Smooth muscle cell (in vitro differentiated cells): ENCODE results near the gene NCAPG2. TPM values are rescaled to one million over a fixed set of nuclear protein-coding genes. Genes with fewer than 3 reads are reported as not detected.
"Not testable (repeated sequence)": the region's sequence is repeated elsewhere in the genome, so short reads cannot be mapped to it uniquely, and the experiment has no call there.

Experiments
- DNase-seq: peaks from one replicate; lab custom pipeline; 2025; ENCODE audit not compliant: unreplicated experiment; lab: John Stamatoyannopoulos, UW
- H2AFZ ChIP-seq: fragments of 200-600 bp; sonication (generic); 2 replicates; pipeline ENCODE4 v1.6.0; 2016; ENCODE audit warnings: antibody characterized with exemption, low read depth, mild to moderate bottlenecking
- H3F3A ChIP-seq: fragments of 200-600 bp; sonication (generic); 2 replicates; pipeline ENCODE4 v1.6.0; 2017; ENCODE audit warnings: antibody characterized with exemption, low read depth
- H3K27ac ChIP-seq: fragments of 200-600 bp; sonication (generic); 2 replicates; pipeline ENCODE4 v1.5.1; 2016; ENCODE audit warnings: low read depth, mild to moderate bottlenecking
- H3K27me3 ChIP-seq: fragments of 200-600 bp; sonication (generic); 2 replicates; pipeline ENCODE4 v1.6.1; 2016; ENCODE audit warnings: low read depth, mild to moderate bottlenecking
- H3K36me3 ChIP-seq: fragments of 200-600 bp; sonication (generic); 2 replicates; pipeline ENCODE4 v1.5.1; 2016; ENCODE audit warnings: low read depth
- H3K4me1 ChIP-seq: fragments of 200-600 bp; sonication (generic); 2 replicates; pipeline ENCODE4 v1.5.1; 2016; ENCODE audit warnings: low read depth
- H3K4me2 ChIP-seq: fragments of 200-600 bp; sonication (generic); 2 replicates; pipeline ENCODE4 v1.6.0; 2016; ENCODE audit warnings: mild to moderate bottlenecking
- H3K4me3 ChIP-seq: fragments of 200-600 bp; sonication (generic); 2 replicates; pipeline ENCODE4 v1.5.1; 2016; ENCODE audit warnings: mild to moderate bottlenecking
- H3K79me2 ChIP-seq: fragments of 200-600 bp; sonication (generic); 2 replicates; pipeline ENCODE4 v1.6.0; 2016; ENCODE audit warnings: low read depth, mild to moderate bottlenecking
- H3K9ac ChIP-seq: fragments of 200-600 bp; sonication (generic); 2 replicates; pipeline ENCODE4 v1.6.0; 2016; ENCODE audit warnings: low read depth
- H3K9me3 ChIP-seq: fragments of 200-600 bp; sonication (generic); replicated peaks from 2 replicates; pipeline ENCODE4 v1.5.1; 2016; ENCODE audit warnings: low read depth
- H4K20me1 ChIP-seq: fragments of 200-600 bp; sonication (generic); 2 replicates; pipeline ENCODE4 v1.6.0; 2016; ENCODE audit warnings: low read depth
- CTCF ChIP-seq: fragments of 200-600 bp; sonication (generic); IDR thresholded peaks from 2 replicates; pipeline ENCODE4 v1.5.1; 2017; ENCODE audit warnings: borderline replicate concordance, mild to moderate bottlenecking, antibody characterized with exemption; ENCODE audit not compliant: insufficient read depth, poor library complexity, severe bottlenecking
- WGBS: methylation state at CpG from one replicate; pipeline ENCODE4 v1.1.7; 2016; ENCODE audit warnings: low lambda C conversion rate; 5-methylcytosine and 5-hydroxymethylcytosine counted together
- polyA plus RNA-seq: library from polyadenylated mRNA; unstranded; fragments of >200 nt; fragmentation: Nextera tagmentation; extraction: Ambion mirVana; gene quantifications from 2 replicates; pipeline ENCODE4 v1.2.1, GENCODE V29; 2016
- total RNA-seq: library from RNA; depleted of rRNA; stranded (reverse); fragments of >200 nt; gene quantifications from 2 replicates; pipeline ENCODE4 v1.2.3, GENCODE V29; 2014

Gene NCAPG2
- total and polyA plus RNA-seq, 2 experiments from 2014 or later, result 9.9 to 12.5 TPM

GRCh38 chr7:158706710-158707590 is 2.3 kb upstream of the NCAPG2 start:
- Histone ChIP-seq H3F3A (no peaks in the 10 kb centered on the region), H4K20me1 (no peaks in the 10 kb centered on the region), H3K4me3 (no peak overlapping the region), H3K4me1 (peaks cover 22% of the 10 kb centered on the region), H3K4me2 (no peak overlapping the region), H3K9ac (no peak overlapping the region), H3K27ac (no peak overlapping the region), H3K79me2 (peaks cover 25% of the 10 kb centered on the region), H3K36me3 (no peaks in the 10 kb centered on the region), H2AFZ (no peak overlapping the region), H3K27me3 (no peaks in the 10 kb centered on the region), H3K9me3 (no peaks in the 10 kb centered on the region)
- no peak for TF ChIP-seq CTCF
- DNase-seq, result no peak
- WGBS, result 97% methylated on average over 29 of the region's 29 CpGs

- Histone ChIP-seq H3F3A (no peaks in the 10 kb centered on the region), H3K27me3 (no peaks in the 10 kb centered on the region), H3K4me1 (peaks cover 23% of the 10 kb centered on the region), H3K9ac (no peak overlapping the region), H3K27ac (no peak overlapping the region), H3K79me2 (peaks cover 32% of the 10 kb centered on the region), H2AFZ (no peak overlapping the region), H3K4me2 (no peak overlapping the region), H3K9me3 (no peaks in the 10 kb centered on the region), H3K36me3 (no peaks in the 10 kb centered on the region), H3K4me3 (no peak overlapping the region), H4K20me1 (no peaks in the 10 kb centered on the region)
- no peak for TF ChIP-seq CTCF
- WGBS, result 86% methylated on average over 5 of the region's 5 CpGs
- DNase-seq, result no peak
Measured at GRCh38 chr7:158706273-158706704, 1.7 kb upstream of the NCAPG2 start.

GRCh38 chr7:158705234-158705850 is 738 bp upstream of the NCAPG2 start:
- peak overlapping the region; percentile 45 for H2AFZ ChIP-seq
- no peak for DNase-seq
- peak overlapping the region; percentile 47 for H3K9ac ChIP-seq
- peaks cover 23% of the 10 kb centered on the region for H3K4me1 ChIP-seq
- peak overlapping the region; percentile 63 for H3K4me3 ChIP-seq
- no peaks in the 10 kb centered on the region for H4K20me1 ChIP-seq
- H3K79me2 ChIP-seq, result peaks cover 33% of the 10 kb centered on the region
- peak overlapping the region; percentile 51 for H3K27ac ChIP-seq
- peak overlapping the region; percentile 97 for H3K4me2 ChIP-seq
- H3K9me3 ChIP-seq, result no peaks in the 10 kb centered on the region
- H3K36me3 ChIP-seq, result no peaks in the 10 kb centered on the region
- no peaks in the 10 kb centered on the region for H3F3A ChIP-seq
- no peaks in the 10 kb centered on the region for H3K27me3 ChIP-seq
- WGBS, result 16% methylated on average over 14 of the region's 22 CpGs
- no peak for TF ChIP-seq CTCF

- peak overlapping the region; percentile 63 for H3K4me3 ChIP-seq
- DNase-seq, H4K20me1 ChIP-seq, H3K36me3 ChIP-seq, H3K27ac ChIP-seq, H3K9me3 ChIP-seq, H3K27me3 ChIP-seq, H3F3A ChIP-seq: not testable (repeated sequence)
- H3K9ac ChIP-seq, result peak overlapping the region; percentile 85
- H2AFZ ChIP-seq, result peak overlapping the region; percentile 82
- peaks cover 23% of the 10 kb centered on the region for H3K4me1 ChIP-seq
- peak overlapping the region; percentile 88 for H3K4me2 ChIP-seq
- peaks cover 33% of the 10 kb centered on the region for H3K79me2 ChIP-seq
- WGBS, result 19% methylated on average over 21 of the region's 23 CpGs
Measured at GRCh38 chr7:158703679-158704523, 703 bp downstream of the NCAPG2 start.
